OCI-M2 (cell line): Measurements from ENCODE around the gene BLMH.
"Not testable (repeated sequence)": the region's sequence is repeated elsewhere in the genome, so short reads cannot be mapped to it uniquely, and the experiment has no call there.

ENCODE experiments used
- DNase-seq: peaks from one replicate; lab custom pipeline; 2025; ENCODE audit not compliant: unreplicated experiment; lab: John Stamatoyannopoulos, UW

BLMH gene

GRCh38 chr17:30207655-30208054, 84.1 kb downstream of the BLMH start:
- no peak for DNase-seq

GRCh38 chr17:30203471-30203981, 88.2 kb downstream of the BLMH start:
- no peak for DNase-seq

- DNase-seq, result not testable (repeated sequence)
Measured at GRCh38 chr17:30200656-30201055, 91.1 kb downstream of the BLMH start.

- DNase-seq, result no peak
Measured at GRCh38 chr17:30200106-30200505, 91.6 kb downstream of the BLMH start.

- no peak for DNase-seq
Measured at GRCh38 chr17:30199600-30199999, 92.1 kb downstream of the BLMH start.
